Fibroblast of mammary gland (primary cell): ENCODE data around the gene STX10.

ENCODE experiments used
- DNase-seq: peaks from one replicate; pipeline ENCODE4 v3.0.0-alpha.2; 2010; ENCODE audit warnings: low read depth
- H3K4me3 ChIP-seq: 2 replicates; pipeline ENCODE4 v1.5.1; 2011; ENCODE audit warnings: low read depth, mild to moderate bottlenecking, low read length, moderate library complexity; ENCODE audit not compliant: control insufficient read depth
- CTCF ChIP-seq: conservative IDR thresholded peaks from 2 replicates; pipeline ENCODE4 v1.5.1; 2011; ENCODE audit warnings: low read depth, low read length, inconsistent platforms; ENCODE audit not compliant: control insufficient read depth, insufficient read depth

Gene STX10

GRCh38 chr19:13128583-13128982 lies 21.6 kb downstream of the STX10 start:
- TF ChIP-seq CTCF, result no peak
- DNase-seq, result no peak
- no peak overlapping the region for H3K4me3 ChIP-seq

DNA sequence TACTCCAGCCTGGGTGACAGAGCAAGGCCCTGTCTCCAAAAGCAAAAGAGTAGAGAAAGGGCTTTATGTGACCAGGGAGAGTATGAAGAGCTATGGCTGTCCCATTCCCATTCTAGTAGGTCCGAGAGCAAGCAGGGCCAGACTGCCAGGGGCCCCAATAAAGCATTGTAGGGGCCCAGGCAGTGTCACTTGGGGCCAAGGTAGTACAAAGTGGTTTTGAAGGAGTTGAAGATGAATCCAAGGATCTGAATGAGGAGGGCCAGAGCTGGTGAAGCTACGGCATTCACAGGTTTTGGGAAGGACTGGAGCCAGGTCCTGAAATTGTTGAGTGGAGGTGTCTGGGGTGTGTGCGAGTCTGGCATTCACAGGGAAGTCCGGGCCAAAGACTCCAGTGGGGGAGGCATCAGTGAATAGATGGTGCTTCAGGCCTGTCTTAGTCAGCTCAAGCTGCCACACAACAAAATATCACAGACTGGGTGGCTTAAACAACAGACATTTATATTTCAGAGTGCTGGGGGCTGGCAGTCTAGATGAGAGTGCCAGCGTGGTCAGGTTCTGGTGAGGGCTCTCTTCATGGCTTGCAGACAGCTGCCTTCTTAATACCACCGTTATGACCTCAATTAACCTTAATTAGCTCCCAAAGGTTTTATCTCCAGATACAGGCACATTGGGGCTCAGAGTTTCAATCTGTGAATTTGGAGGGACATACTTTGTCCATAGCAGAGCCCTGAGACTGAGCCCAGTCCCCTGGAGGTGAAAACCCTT lies 22.2 kb downstream of the STX10 start:
- no peak for TF ChIP-seq CTCF
- DNase-seq, result no peak
- H3K4me3 ChIP-seq, result no peak overlapping the region

GRCh38 chr19:13127051-13127450 lies 23.1 kb downstream of the STX10 start:
- peak; percentile 63 for DNase-seq
- H3K4me3 ChIP-seq, result no peak overlapping the region
- no peak for TF ChIP-seq CTCF

GRCh38 chr19:13122980-13123957 lies 26.9 kb downstream of the STX10 start:
- no peak overlapping the region for H3K4me3 ChIP-seq
- no peak for TF ChIP-seq CTCF
- no peak for DNase-seq

GRCh38 chr19:13122275-13122878 lies 27.8 kb downstream of the STX10 start:
- DNase-seq, result no peak
- no peak for TF ChIP-seq CTCF
- H3K4me3 ChIP-seq, result no peak overlapping the region

GRCh38 chr19:13121551-13122274 lies 28.5 kb downstream of the STX10 start:
- TF ChIP-seq CTCF, result no peak
- no peak overlapping the region for H3K4me3 ChIP-seq
- no peak for DNase-seq
